Measurements from ENCODE around the gene SWT1.

The SWT1 gene

DNA sequence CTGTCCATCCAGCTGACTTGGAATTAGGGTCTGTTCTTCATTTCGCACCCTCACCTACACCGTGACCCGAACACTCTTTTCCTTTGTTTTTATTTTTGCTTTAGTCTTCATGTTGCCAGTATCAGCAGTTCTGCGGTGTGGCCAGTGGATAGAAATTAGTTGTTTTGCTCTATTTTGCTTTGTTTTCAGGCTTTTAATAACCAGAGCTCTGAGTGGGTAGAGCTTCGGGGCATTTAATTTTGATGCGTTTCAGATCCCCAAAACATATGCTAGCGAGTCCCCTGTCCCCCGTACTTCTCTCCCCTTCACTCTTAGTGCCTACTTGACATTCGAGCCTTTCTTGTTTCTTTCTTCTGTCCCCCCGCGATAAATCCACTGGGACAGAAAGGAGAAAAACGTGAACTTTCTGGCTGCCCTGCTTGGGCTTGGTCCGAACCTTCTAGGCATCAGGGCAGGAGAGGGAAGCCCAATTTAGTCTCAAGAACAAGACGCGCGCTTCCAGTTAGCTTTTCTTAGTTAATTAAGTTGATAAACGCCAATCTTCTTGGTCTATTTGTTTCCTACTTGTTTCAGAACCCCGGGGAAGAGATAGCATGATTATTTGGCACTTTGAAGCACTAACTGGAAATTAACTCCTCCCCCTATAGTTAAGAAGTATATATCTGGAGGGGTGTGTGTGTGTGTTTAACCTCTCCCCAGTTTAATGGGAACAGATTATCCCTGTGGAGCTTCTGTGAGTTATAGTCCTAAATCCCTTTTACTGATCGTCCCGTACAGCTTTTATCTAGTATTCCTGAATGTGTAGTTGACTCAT is 839 bp downstream of the SWT1 start:
- peak; percentile 32 for DNase-seq
- Histone ChIP-seq H4K8ac (ENCODE audit: low read length) (no peak overlapping the region), H3K27ac (ENCODE audit: low read length, poor library complexity, severe bottlenecking) (no peak overlapping the region), H4K91ac (ENCODE audit: low read length) (no peak overlapping the region), H2AFZ (ENCODE audit: low read depth, low read length) (peak overlapping the region; percentile 54), H3K27me3 (ENCODE audit: control insufficient read depth in 1 of 2, insufficient read depth in 1 of 2, low read length in 2 of 2) (no peaks in the 10 kb centered on the region), H3K4me3 (ENCODE audit: insufficient read depth in 1 of 2, low read depth in 1 of 2, low read length in 2 of 2) (peak overlapping the region; percentile 84 to 86), H3K36me3 (ENCODE audit: control insufficient read depth in 1 of 2, insufficient read depth in 2 of 2, low read depth in 1 of 2, low read length in 2 of 2) (peaks cover 0 to 17% of the 10 kb centered on the region in 2 experiments), H3K4me1 (ENCODE audit: control insufficient read depth, insufficient read depth, low read depth, low read length) (peaks cover 1% of the 10 kb centered on the region), H3K14ac (ENCODE audit: low read length in 2 of 2) (peak overlapping the region in 1 of 2 experiments; percentile 91), H3K18ac (ENCODE audit: low read depth in 1 of 2, low read length in 2 of 2) (peak overlapping the region; percentile 66 to 95), H2BK120ac (ENCODE audit: low read depth, low read length) (no peak overlapping the region), H2BK12ac (ENCODE audit: low read length in 2 of 2) (no peak overlapping the region), H3K9me3 (ENCODE audit: control insufficient read depth, low read length) (no peaks in the 10 kb centered on the region), H3K4ac (ENCODE audit: low read depth in 1 of 2, low read length in 2 of 2) (peak overlapping the region; percentile 67 to 71), H2BK5ac (ENCODE audit: low read depth, low read length, poor library complexity, severe bottlenecking) (no peak overlapping the region), H2AK5ac (ENCODE audit: low read length, severe bottlenecking) (no peak overlapping the region), H3K23ac (ENCODE audit: low read length in 2 of 2) (peak overlapping the region in 1 of 2 experiments; percentile 59), H3K9ac (ENCODE audit: low read length) (peak overlapping the region; percentile 98), H2BK15ac (ENCODE audit: low read depth, poor library complexity, severe bottlenecking) (no peak overlapping the region), H3K4me2 (ENCODE audit: low read length, poor library complexity, severe bottlenecking) (peak overlapping the region; percentile 78), H3K79me1 (replicated peaks; ENCODE audit: low read length, poor library complexity, severe bottlenecking) (peaks cover 9% of the 10 kb centered on the region)
- 9% methylated on average over 11 of the region's 20 CpGs for WGBS

GRCh38 chr1:185158800-185159199 is 1.8 kb downstream of the SWT1 start:
- WGBS, result 88% methylated on average over 1 of the region's 2 CpGs
- H3K9ac ChIP-seq (ENCODE audit: low read length), result peak overlapping the region; percentile 98
- H2AK5ac ChIP-seq (ENCODE audit: low read length, severe bottlenecking), result no peak overlapping the region

GRCh38 chr1:185159966-185160365 is 3.0 kb downstream of the SWT1 start:
- no peak for DNase-seq
- H2BK120ac ChIP-seq (ENCODE audit: low read depth, low read length), result no peak overlapping the region
- H3K4me2 ChIP-seq (ENCODE audit: low read length, poor library complexity, severe bottlenecking), result no peak overlapping the region
- H3K4ac ChIP-seq (ENCODE audit: low read depth in 1 of 2, low read length in 2 of 2), result no peak overlapping the region
- no peaks in the 10 kb centered on the region for H3K27me3 ChIP-seq (ENCODE audit: control insufficient read depth in 1 of 2, insufficient read depth in 1 of 2, low read length in 2 of 2)
- no peak overlapping the region for H3K14ac ChIP-seq (ENCODE audit: low read length in 2 of 2)
- H3K23ac ChIP-seq (ENCODE audit: low read length in 2 of 2), result no peak overlapping the region
- peaks cover 1% of the 10 kb centered on the region for H3K4me1 ChIP-seq (ENCODE audit: control insufficient read depth, insufficient read depth, low read depth, low read length)
- H3K27ac ChIP-seq (ENCODE audit: low read length, poor library complexity, severe bottlenecking), result no peak overlapping the region
- H2AFZ ChIP-seq (ENCODE audit: low read depth, low read length), result no peak overlapping the region
- H3K4me3 ChIP-seq (ENCODE audit: insufficient read depth in 1 of 2, low read depth in 1 of 2, low read length in 2 of 2), result no peak overlapping the region
- H2BK12ac ChIP-seq (ENCODE audit: low read length in 2 of 2), result no peak overlapping the region
- H2BK15ac ChIP-seq (ENCODE audit: low read depth, poor library complexity, severe bottlenecking), result no peak overlapping the region
- no peak overlapping the region for H3K18ac ChIP-seq (ENCODE audit: low read depth in 1 of 2, low read length in 2 of 2)
- no peak overlapping the region for H2AK5ac ChIP-seq (ENCODE audit: low read length, severe bottlenecking)
- H4K91ac ChIP-seq (ENCODE audit: low read length), result no peak overlapping the region
- peaks cover 0 to 34% of the 10 kb centered on the region in 2 experiments for H3K36me3 ChIP-seq (ENCODE audit: control insufficient read depth in 1 of 2, insufficient read depth in 2 of 2, low read depth in 1 of 2, low read length in 2 of 2)
- H3K9me3 ChIP-seq (ENCODE audit: control insufficient read depth, low read length), result no peaks in the 10 kb centered on the region
- no CpG with 5 or more reads among the region's 3 CpGs for WGBS
- no peak overlapping the region for H2BK5ac ChIP-seq (ENCODE audit: low read depth, low read length, poor library complexity, severe bottlenecking)
- no peak overlapping the region for H3K9ac ChIP-seq (ENCODE audit: low read length)
- peaks cover 6% of the 10 kb centered on the region for H3K79me1 ChIP-seq (replicated peaks; ENCODE audit: low read length, poor library complexity, severe bottlenecking)
- H4K8ac ChIP-seq (ENCODE audit: low read length), result no peak overlapping the region

More at GRCh38 chr1:185158800-185159199, 1.8 kb downstream of the SWT1 start:
- H2BK120ac ChIP-seq (ENCODE audit: low read depth, low read length), result no peak overlapping the region
- H3K9me3 ChIP-seq (ENCODE audit: control insufficient read depth, low read length), result no peaks in the 10 kb centered on the region
- no peak overlapping the region for H2BK12ac ChIP-seq (ENCODE audit: low read length in 2 of 2)
- H3K4ac ChIP-seq (ENCODE audit: low read depth in 1 of 2, low read length in 2 of 2), result no peak overlapping the region
- no peak overlapping the region for H4K8ac ChIP-seq (ENCODE audit: low read length)
- no peak overlapping the region for H4K91ac ChIP-seq (ENCODE audit: low read length)
- no peaks in the 10 kb centered on the region for H3K27me3 ChIP-seq (ENCODE audit: control insufficient read depth in 1 of 2, insufficient read depth in 1 of 2, low read length in 2 of 2)
- H3K27ac ChIP-seq (ENCODE audit: low read length, poor library complexity, severe bottlenecking), result no peak overlapping the region
- peaks cover 8% of the 10 kb centered on the region for H3K79me1 ChIP-seq (replicated peaks; ENCODE audit: low read length, poor library complexity, severe bottlenecking)
- H3K36me3 ChIP-seq (ENCODE audit: control insufficient read depth in 1 of 2, insufficient read depth in 2 of 2, low read depth in 1 of 2, low read length in 2 of 2), result peaks cover 0 to 25% of the 10 kb centered on the region in 2 experiments
- peak; percentile 8 for DNase-seq
- peak overlapping the region in 1 of 2 experiments; percentile 86 for H3K4me3 ChIP-seq (ENCODE audit: insufficient read depth in 1 of 2, low read depth in 1 of 2, low read length in 2 of 2)
- H3K18ac ChIP-seq (ENCODE audit: low read depth in 1 of 2, low read length in 2 of 2), result no peak overlapping the region
- peaks cover 1% of the 10 kb centered on the region for H3K4me1 ChIP-seq (ENCODE audit: control insufficient read depth, insufficient read depth, low read depth, low read length)
- H3K14ac ChIP-seq (ENCODE audit: low read length in 2 of 2), result no peak overlapping the region
- H3K4me2 ChIP-seq (ENCODE audit: low read length, poor library complexity, severe bottlenecking), result no peak overlapping the region
- H2BK15ac ChIP-seq (ENCODE audit: low read depth, poor library complexity, severe bottlenecking), result no peak overlapping the region
- no peak overlapping the region for H3K23ac ChIP-seq (ENCODE audit: low read length in 2 of 2)
- no peak overlapping the region for H2AFZ ChIP-seq (ENCODE audit: low read depth, low read length)
- H2BK5ac ChIP-seq (ENCODE audit: low read depth, low read length, poor library complexity, severe bottlenecking), result no peak overlapping the region

DNA sequence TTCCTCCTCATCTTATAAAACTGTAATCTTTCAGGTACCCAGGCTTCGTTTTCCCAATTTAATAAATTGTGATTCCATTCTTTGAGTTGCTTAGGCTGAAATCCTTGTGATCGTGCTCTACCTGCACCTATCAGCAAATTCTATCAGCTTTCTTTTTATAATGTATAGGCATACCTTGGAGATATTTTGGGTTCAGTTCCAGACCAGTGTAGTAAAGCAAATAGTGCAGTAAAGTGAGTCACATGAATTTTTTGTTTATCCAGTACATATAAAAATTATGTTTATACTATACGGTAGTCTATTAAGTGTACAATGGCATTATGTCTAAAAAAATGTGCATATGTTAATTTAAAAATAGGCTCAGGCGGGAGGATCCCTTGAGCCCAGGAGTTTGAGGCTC is 5.5 kb downstream of the SWT1 start:
- Histone ChIP-seq H2BK120ac (ENCODE audit: low read depth, low read length) (no peak overlapping the region), H2AFZ (ENCODE audit: low read depth, low read length) (no peak overlapping the region), H2BK5ac (ENCODE audit: low read depth, low read length, poor library complexity, severe bottlenecking) (no peak overlapping the region), H3K18ac (ENCODE audit: low read depth in 1 of 2, low read length in 2 of 2) (no peak overlapping the region), H3K27me3 (ENCODE audit: control insufficient read depth in 1 of 2, insufficient read depth in 1 of 2, low read length in 2 of 2) (no peaks in the 10 kb centered on the region), H2BK15ac (ENCODE audit: low read depth, poor library complexity, severe bottlenecking) (no peak overlapping the region), H3K23ac (ENCODE audit: low read length in 2 of 2) (no peak overlapping the region), H3K9ac (ENCODE audit: low read length) (no peak overlapping the region), H3K4me3 (ENCODE audit: insufficient read depth in 1 of 2, low read depth in 1 of 2, low read length in 2 of 2) (no peak overlapping the region), H3K36me3 (ENCODE audit: control insufficient read depth in 1 of 2, insufficient read depth in 2 of 2, low read depth in 1 of 2, low read length in 2 of 2) (peaks cover 3 to 56% of the 10 kb centered on the region in 2 experiments), H3K4ac (ENCODE audit: low read depth in 1 of 2, low read length in 2 of 2) (no peak overlapping the region), H3K4me1 (ENCODE audit: control insufficient read depth, insufficient read depth, low read depth, low read length) (no peaks in the 10 kb centered on the region), H3K14ac (ENCODE audit: low read length in 2 of 2) (no peak overlapping the region), H4K8ac (ENCODE audit: low read length) (no peak overlapping the region), H3K4me2 (ENCODE audit: low read length, poor library complexity, severe bottlenecking) (no peak overlapping the region), H3K27ac (ENCODE audit: low read length, poor library complexity, severe bottlenecking) (no peak overlapping the region), H2BK12ac (ENCODE audit: low read length in 2 of 2) (no peak overlapping the region), H3K9me3 (ENCODE audit: control insufficient read depth, low read length) (no peaks in the 10 kb centered on the region), H4K91ac (ENCODE audit: low read length) (no peak overlapping the region), H3K79me1 (replicated peaks; ENCODE audit: low read length, poor library complexity, severe bottlenecking) (peaks cover 3% of the 10 kb centered on the region), H2AK5ac (ENCODE audit: low read length, severe bottlenecking) (no peak overlapping the region)
- WGBS, result 100% methylated on average over 3 of the region's 4 CpGs
- DNase-seq, result no peak
